Ovary (tissue), 9 donors: ENCODE measurements around the gene KLHL25. TPM values are rescaled to one million over a fixed set of nuclear protein-coding genes. Genes with fewer than 3 reads are reported as not detected.

Experiments
- DNase-seq, 5 donors: peaks; one replicate each; pipeline ENCODE4 v3.0.0-alpha.2; 2019 to 2020
- H3K27ac ChIP-seq, 2 donors: fragments of 200-600 bp; one replicate each; pipeline versions ENCODE4 v1.5.1 to v1.8.0; 2019 to 2022
- H3K27me3 ChIP-seq: fragments of 200-600 bp; one replicate; pipeline ENCODE4 v1.8.0; 2022
- H3K36me3 ChIP-seq: fragments of 200-600 bp; sonication (generic); one replicate; pipeline ENCODE4 v1.5.1; 2019
- H3K4me1 ChIP-seq: one replicate; pipeline ENCODE4 v1.8.1; 2013; ENCODE audit warnings: mild to moderate bottlenecking, moderate library complexity; ENCODE audit not compliant: insufficient read depth
- H3K4me3 ChIP-seq: fragments of 200-600 bp; sonication (generic); one replicate; pipeline ENCODE4 v1.5.1; 2017
- H3K9me3 ChIP-seq, 2 donors: fragments of 200-600 bp in 1 of 2; sonication (generic) in 1 of 2; one replicate each; pipeline versions ENCODE4 v1.5.1 to v1.8.1; 2013 to 2019; ENCODE audit warnings: mild to moderate bottlenecking in 1 of 2, moderate library complexity in 1 of 2
- CTCF ChIP-seq, 3 donors: fragments of 450-650 bp in 2 of 3; fragments of 200-600 bp in 1 of 3; IDR thresholded peaks; one replicate each; pipeline versions ENCODE4 v1.5.1 to v1.8.0; 2016 to 2022; ENCODE audit warnings: antibody characterized with exemption in 3 of 3, mild to moderate bottlenecking in 1 of 3
- EP300 ChIP-seq: sonication (generic); formaldehyde crosslinking; IDR thresholded peaks from one replicate; pipeline ENCODE4 v1.6.1; 2017; ENCODE audit warnings: antibody characterized with exemption
- POLR2A ChIP-seq: fragments of 450-650 bp; IDR thresholded peaks from one replicate; pipeline ENCODE4 v1.6.1; 2017; ENCODE audit warnings: antibody characterized with exemption, mild to moderate bottlenecking, moderate library complexity
- WGBS, 3 donors: extraction: QIAGEN DNeasy Blood & Tissue Kit in 1 of 3; methylation state at CpG; one replicate each; pipeline versions ENCODE4 v1.1.5 to v1.1.7; 2013 to 2017; 5-methylcytosine and 5-hydroxymethylcytosine counted together
- intact Hi-C, 4 donors: fragments of 100-400 bp; cut with DNase I; formaldehyde crosslinking; loops; one replicate each; pipeline versions ENCODE4 v1.11.0 to v1.15.1; 2022 to 2023
- polyA plus RNA-seq, 2 donors: library from polyadenylated mRNA; stranded (reverse); fragments of 200-250 nt in 1 of 2; fragments of 350-450 nt in 1 of 2; fragmentation: Illumina TruSeq in 1 of 2; extraction: RNeasy Lipid Tissue Mini Kit (QIAGEN cat#74804) in 1 of 2; gene quantifications; one replicate each; pipeline ENCODE4 v1.2.3, GENCODE V29; 2013 to 2014
- total RNA-seq, 7 donors: library from RNA; depleted of rRNA in 2 of 7; stranded (reverse); fragments of >200 nt in 2 of 7; fragmentation: NEBNext Ultra II Directional in 3 of 7; extraction: Animal tissue kit (Norgen Biotek cat#: 25700) in 3 of 7; gene quantifications; one replicate each; pipeline versions ENCODE4 v1.1.0 to v1.2.4, GENCODE V29; 2016 to 2023
- donor health status: DM: no; HTN: no; CAD: no; lungs with moderate emphysema.
- donor health status: DM: no; HTN: no; CAD: no.
- donor health status: Bipolar disorder and iron deficiency.
- donor health status: DM: yes; HTN: yes; CAD: no.
- donor health status: DM: no; HTN: no; CAD: no.
- donor health status: DM: yes; HTN: yes; CAD: no.

KLHL25 gene
- total and polyA plus RNA-seq, 9 donors: 0.58 to 9.6 (median 5.8) TPM

DNA sequence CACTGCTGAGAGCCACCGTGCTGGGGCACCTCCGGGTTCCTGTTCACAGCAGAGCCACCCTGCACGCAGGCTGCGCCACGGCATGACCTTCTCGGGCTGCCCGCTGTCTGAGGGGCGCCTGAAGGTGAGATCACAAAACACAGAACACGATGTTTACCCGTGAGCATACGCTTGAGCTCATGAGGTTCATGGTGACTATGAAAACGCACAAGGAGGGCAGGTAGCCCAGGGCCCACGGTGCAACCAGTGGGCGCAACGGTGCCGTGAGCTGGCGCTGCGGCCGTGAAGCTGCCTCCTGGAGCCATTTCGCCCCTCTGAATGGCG lies 36.1 kb downstream of the KLHL25 start:
- Histone ChIP-seq H3K4me3 (no peak overlapping the region), H3K27me3 (no peaks in the 10 kb centered on the region), H3K36me3 (no peaks in the 10 kb centered on the region), H3K9me3 (no peaks in the 10 kb centered on the region), H3K27ac (no peak overlapping the region), H3K4me1 (peaks cover 3% of the 10 kb centered on the region)
- 97% methylated on average over 21 of the region's 21 CpGs for WGBS, 3 donors
- no peak for DNase-seq
- TF ChIP-seq EP300 (no peak), CTCF (IDR thresholded peaks at IDR 0.05) (no peak), POLR2A (no peak)
- intact Hi-C loops: no loop called here

DNA sequence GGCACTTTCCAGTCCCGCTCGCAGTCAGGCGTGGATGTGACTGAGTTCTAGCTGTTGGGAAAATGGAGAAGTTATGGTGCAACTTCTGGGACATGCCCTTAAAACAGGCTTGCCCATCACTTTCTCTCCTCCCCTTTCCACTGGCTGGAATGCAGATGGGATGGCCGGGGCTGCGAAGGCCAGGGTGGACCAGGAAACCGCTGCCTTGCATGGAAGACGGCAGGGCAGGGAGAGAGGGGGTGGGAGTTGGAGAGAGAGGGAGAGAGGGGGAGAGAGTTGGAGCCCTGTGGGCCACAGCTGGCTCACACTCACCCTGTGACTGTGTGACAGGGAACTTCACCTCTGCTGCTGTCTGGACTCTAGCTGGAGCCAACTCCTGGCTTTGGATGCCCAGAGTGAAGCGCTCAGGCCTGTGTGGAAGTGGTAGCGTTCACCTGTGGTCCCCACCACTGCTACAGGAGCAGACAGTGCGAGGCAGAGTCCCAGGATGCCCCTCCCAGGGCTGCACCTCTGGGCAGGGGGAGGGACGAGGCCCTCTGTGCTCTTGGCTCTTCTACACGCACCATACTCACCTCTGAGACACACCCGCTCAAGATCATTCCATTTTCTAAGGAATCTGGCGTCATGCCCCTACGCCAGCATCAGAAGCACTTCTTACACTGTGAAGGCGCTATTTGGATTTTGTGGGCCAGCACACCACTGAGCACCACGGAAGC lies 36.6 kb downstream of the KLHL25 start:
- no peak for TF ChIP-seq POLR2A
- TF ChIP-seq CTCF (IDR thresholded peaks at IDR 0.05): no peak
- TF ChIP-seq EP300: no peak
- H3K4me3 ChIP-seq: no peak overlapping the region
- peaks cover 3% of the 10 kb centered on the region for H3K4me1 ChIP-seq
- no peaks in the 10 kb centered on the region for H3K27me3 ChIP-seq
- intact Hi-C loops: no loop called here
- DNase-seq: peak in 2 of 5 donors; percentile 13 to 28
- no peaks in the 10 kb centered on the region for H3K36me3 ChIP-seq
- H3K27ac ChIP-seq: no peak overlapping the region
- WGBS, 3 donors: 93 to 97% (median 96%) methylated on average over 17 of the region's 17 CpGs
- H3K9me3 ChIP-seq: no peaks in the 10 kb centered on the region

- DNase-seq: peak in 3 of 5 donors; percentile 12 to 30 (median 13)
- H3K27ac ChIP-seq: no peak overlapping the region
- no peaks in the 10 kb centered on the region for H3K36me3 ChIP-seq
- intact Hi-C loops: no loop called here
- no peak overlapping the region for H3K4me3 ChIP-seq
- H3K4me1 ChIP-seq: peaks cover 3% of the 10 kb centered on the region
- H3K27me3 ChIP-seq: no peaks in the 10 kb centered on the region
- TF ChIP-seq CTCF (IDR thresholded peaks at IDR 0.05): no peak
- no peak for TF ChIP-seq EP300
- no peak for TF ChIP-seq POLR2A
- H3K9me3 ChIP-seq: no peaks in the 10 kb centered on the region
- 82 to 94% (median 87%) methylated on average over 13 of the region's 13 CpGs for WGBS, 3 donors
Measured at GRCh38 chr15:85757073-85757938, 37.4 kb downstream of the KLHL25 start.

DNA sequence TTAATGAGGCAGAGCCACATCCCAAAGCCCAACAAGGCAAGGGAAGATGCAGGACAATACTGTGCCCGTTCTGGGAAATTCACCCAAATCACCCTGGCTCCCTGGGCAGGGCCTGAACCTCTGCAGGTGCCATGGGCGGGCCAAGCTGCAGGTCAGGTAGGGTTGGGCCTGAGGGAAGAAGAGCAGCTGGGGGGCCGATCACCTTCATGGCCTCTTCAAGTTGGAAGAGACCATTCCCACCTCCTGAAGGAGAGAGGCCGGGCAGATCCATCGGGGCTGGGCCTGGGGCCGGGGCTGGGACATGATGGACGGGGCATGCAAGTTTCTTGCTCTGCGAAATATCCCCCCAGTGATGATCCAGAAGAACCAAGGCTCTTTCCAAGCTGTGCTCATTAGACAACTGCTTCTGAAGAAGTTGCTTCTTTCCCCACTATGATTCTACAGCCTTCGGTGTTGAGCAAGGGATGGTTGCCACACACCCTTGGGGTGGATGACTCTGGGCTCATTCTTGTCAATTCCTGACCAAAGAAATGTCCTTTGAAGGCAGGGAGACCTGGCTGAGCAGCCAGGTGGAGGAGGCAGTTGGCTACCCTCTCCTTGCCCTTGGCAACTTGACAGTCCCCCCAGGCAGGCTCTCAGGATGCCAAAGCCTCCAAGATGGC lies 38.2 kb downstream of the KLHL25 start:
- 91 to 97% (median 96%) methylated on average over 9 of the region's 9 CpGs for WGBS, 3 donors
- peak in 3 of 5 donors; percentile 14 to 19 (median 17) for DNase-seq
- TF ChIP-seq POLR2A: no peak
- no peak for TF ChIP-seq CTCF (IDR thresholded peaks at IDR 0.05)
- Histone ChIP-seq H3K4me3 (no peak overlapping the region), H3K4me1 (peaks cover 3% of the 10 kb centered on the region), H3K9me3 (no peaks in the 10 kb centered on the region), H3K27ac (no peak overlapping the region), H3K36me3 (no peaks in the 10 kb centered on the region), H3K27me3 (no peaks in the 10 kb centered on the region)
- intact Hi-C loops: no loop called here
